Measurements from ENCODE around the gene TNK1.

TNK1 gene

GRCh38 chr17:7352910-7353635 lies 27.8 kb upstream of the TNK1 start:
- TF ChIP-seq RAD21 (IDR thresholded peaks at IDR 0.05; ENCODE audit: low read depth) (no peak), NFIC (IDR thresholded peaks at IDR 0.05) (no peak), EGR1 (IDR thresholded peaks at IDR 0.05) (no peak), ZBTB7A (IDR thresholded peaks at IDR 0.05; ENCODE audit: low read depth) (no peak), USF1 (IDR thresholded peaks at IDR 0.05) (no peak), TAF1 (IDR thresholded peaks at IDR 0.05; ENCODE audit: low read depth) (no peak), EP300 (IDR thresholded peaks at IDR 0.05; ENCODE audit: borderline replicate concordance) (no peak), TEAD4 (IDR thresholded peaks at IDR 0.05) (no peak), CEBPB (IDR thresholded peaks at IDR 0.05) (no peak)

GRCh38 chr17:7354262-7354843 lies 26.5 kb upstream of the TNK1 start:
- TF ChIP-seq TEAD4 (IDR thresholded peaks at IDR 0.05) (no peak), RAD21 (IDR thresholded peaks at IDR 0.05; ENCODE audit: low read depth) (no peak), EP300 (IDR thresholded peaks at IDR 0.05; ENCODE audit: borderline replicate concordance) (no peak), ZBTB7A (IDR thresholded peaks at IDR 0.05; ENCODE audit: low read depth) (no peak), TAF1 (IDR thresholded peaks at IDR 0.05; ENCODE audit: low read depth) (no peak), FOXM1 (IDR thresholded peaks at IDR 0.05; ENCODE audit: borderline replicate concordance, low read depth) (no peak), YY1 (IDR thresholded peaks at IDR 0.05; ENCODE audit: low read depth) (no peak), USF1 (IDR thresholded peaks at IDR 0.05) (no peak), TCF12 (IDR thresholded peaks at IDR 0.05; ENCODE audit: low read depth) (no peak), CEBPB (IDR thresholded peaks at IDR 0.05) (no peak), NFIC (IDR thresholded peaks at IDR 0.05) (no peak), REST (IDR thresholded peaks at IDR 0.05; ENCODE audit: low read depth) (no peak), MAX (IDR thresholded peaks at IDR 0.05) (no peak)

GRCh38 chr17:7355053-7355452 lies 25.8 kb upstream of the TNK1 start, which contains the start of gene TMEM95:
Gene TMEM95, plus strand, starts transcription at chr17:7355156. Its CDS starts 49 bp downstream, at chr17:7355205.
- TF ChIP-seq EGR1 (IDR thresholded peaks at IDR 0.05) (no peak), EP300 (IDR thresholded peaks at IDR 0.05; ENCODE audit: borderline replicate concordance) (no peak), RAD21 (IDR thresholded peaks at IDR 0.05; ENCODE audit: low read depth) (no peak), TCF12 (IDR thresholded peaks at IDR 0.05; ENCODE audit: low read depth) (no peak), NFIC (IDR thresholded peaks at IDR 0.05) (no peak)

GRCh38 chr17:7355573-7355972 lies 25.3 kb upstream of the TNK1 start:
- TF ChIP-seq YY1 (IDR thresholded peaks at IDR 0.05; ENCODE audit: low read depth) = no peak
- TF ChIP-seq CEBPB (IDR thresholded peaks at IDR 0.05) = no peak
- no peak for TF ChIP-seq NFIC (IDR thresholded peaks at IDR 0.05)
- TF ChIP-seq MAX (IDR thresholded peaks at IDR 0.05) = no peak
- TF ChIP-seq TEAD4 (IDR thresholded peaks at IDR 0.05) = no peak
- TF ChIP-seq RAD21 (IDR thresholded peaks at IDR 0.05; ENCODE audit: low read depth) = no peak
- no peak for TF ChIP-seq CREB1 (IDR thresholded peaks at IDR 0.05; ENCODE audit: low read depth)
- TF ChIP-seq EGR1 (IDR thresholded peaks at IDR 0.05) = no peak

GRCh38 chr17:7356072-7356549 lies 24.8 kb upstream of the TNK1 start:
- TF ChIP-seq YY1 (IDR thresholded peaks at IDR 0.05; ENCODE audit: low read depth) = 0 out of 2 replicates have a peak, but pooled peaks have one; percentile 31
- TF ChIP-seq NFIC (IDR thresholded peaks at IDR 0.05) = no peak
- TF ChIP-seq RAD21 (IDR thresholded peaks at IDR 0.05; ENCODE audit: low read depth) = peak; percentile 96
- TF ChIP-seq MAX (IDR thresholded peaks at IDR 0.05) = 0 out of 2 replicates have a peak, but pooled peaks have one; percentile 23

- TF ChIP-seq CREB1 (IDR thresholded peaks at IDR 0.05; ENCODE audit: low read depth) (no peak), FOXM1 (IDR thresholded peaks at IDR 0.05; ENCODE audit: borderline replicate concordance, low read depth) (no peak), EP300 (IDR thresholded peaks at IDR 0.05; ENCODE audit: borderline replicate concordance) (no peak), ZBTB7A (IDR thresholded peaks at IDR 0.05; ENCODE audit: low read depth) (no peak), REST (IDR thresholded peaks at IDR 0.05; ENCODE audit: low read depth) (no peak), TCF12 (IDR thresholded peaks at IDR 0.05; ENCODE audit: low read depth) (no peak), NFIC (IDR thresholded peaks at IDR 0.05) (no peak), CEBPB (IDR thresholded peaks at IDR 0.05) (no peak), USF1 (IDR thresholded peaks at IDR 0.05) (no peak), TAF1 (IDR thresholded peaks at IDR 0.05; ENCODE audit: low read depth) (no peak), EGR1 (IDR thresholded peaks at IDR 0.05) (no peak), YY1 (IDR thresholded peaks at IDR 0.05; ENCODE audit: low read depth) (no peak), TEAD4 (IDR thresholded peaks at IDR 0.05) (no peak), RAD21 (IDR thresholded peaks at IDR 0.05; ENCODE audit: low read depth) (no peak), MAX (IDR thresholded peaks at IDR 0.05) (no peak)
These were observed 24.1 kb upstream of the TNK1 start for GRCh38 chr17:7356756-7357155.
